ENCODE measurements around the gene GJA9. TPM values are rescaled to one million over a fixed set of nuclear protein-coding genes. Genes with fewer than 3 reads are reported as not detected.
"Not testable (repeated sequence)": the region's sequence is repeated elsewhere in the genome, so short reads cannot be mapped to it uniquely, and the experiment has no call there.

GJA9 gene
- total RNA-seq, 1 donor: not detected

GRCh38 chr1:38875811-38876210 lies 5.6 kb downstream of the GJA9 start:
- no peak for DNase-seq (ENCODE audit: low read depth in 2 of 3, low spot score in 2 of 3)

DNA sequence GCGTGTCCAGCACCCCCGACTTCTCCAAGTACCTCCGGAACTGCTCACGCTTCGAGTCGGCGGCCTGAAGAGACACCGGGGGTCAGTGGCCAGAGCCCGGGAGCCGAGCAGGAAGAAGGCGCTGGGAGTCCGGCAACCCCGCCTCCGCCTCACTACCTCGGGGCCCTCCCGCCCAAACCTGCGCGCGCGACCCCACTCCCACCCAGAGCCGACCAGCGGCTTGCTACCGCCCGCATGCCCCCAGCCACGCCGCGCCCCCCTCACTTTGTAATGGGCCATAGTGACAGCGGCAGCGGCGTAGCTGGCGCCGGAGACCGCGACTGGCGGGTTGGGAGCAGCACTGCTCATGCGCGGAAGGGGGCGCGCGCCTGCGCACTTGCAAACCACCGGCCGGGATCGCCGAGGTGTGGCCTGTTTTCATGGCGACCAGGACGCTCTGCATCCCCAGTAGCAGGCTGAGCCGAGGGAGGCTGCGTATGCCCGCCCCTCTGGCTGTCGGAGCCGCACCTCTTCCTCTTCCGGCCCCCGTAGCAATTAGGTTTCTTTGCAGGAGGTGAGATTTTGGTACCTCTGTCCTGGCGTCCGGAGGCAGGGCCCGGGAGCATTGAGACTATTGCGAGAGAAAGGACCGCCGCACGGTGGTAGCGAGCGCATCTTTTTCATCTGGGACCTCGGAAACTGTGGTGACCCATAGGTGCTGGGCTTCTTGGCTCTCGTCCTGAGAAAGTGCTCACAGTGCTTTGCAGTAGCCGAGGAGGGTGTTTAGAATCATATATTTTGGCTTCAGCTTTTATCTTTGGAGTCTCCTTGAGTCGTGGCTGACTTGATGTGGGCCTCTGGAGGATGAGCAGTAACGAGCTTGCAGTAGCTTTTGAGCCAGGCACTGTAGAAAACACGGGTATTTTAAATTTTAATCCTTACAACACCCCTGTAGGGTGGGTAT lies 8.1 kb downstream of the GJA9 start, which contains the start of gene MYCBP:
TSS of gene MYCBP (minus strand) at position 322 of the 943 bp plus-strand sequence. CDS start at position 279, 43 bp downstream.
- peak; percentile 95 to 96 (median 96) for DNase-seq (ENCODE audit: low read depth in 2 of 3, low spot score in 2 of 3)

- DNase-seq (ENCODE audit: low read depth in 2 of 3, low spot score in 2 of 3): peak in 1 of 3 donors; percentile 11
Measured at GRCh38 chr1:38872401-38873026, 8.9 kb downstream of the GJA9 start.

GRCh38 chr1:38870996-38871395 lies 10.4 kb downstream of the GJA9 start:
- no peak for DNase-seq (ENCODE audit: low read depth in 2 of 3, low spot score in 2 of 3)

GRCh38 chr1:38867208-38867607 lies 14.2 kb downstream of the GJA9 start:
- DNase-seq (ENCODE audit: low read depth in 2 of 3, low spot score in 2 of 3): no peak

DNA sequence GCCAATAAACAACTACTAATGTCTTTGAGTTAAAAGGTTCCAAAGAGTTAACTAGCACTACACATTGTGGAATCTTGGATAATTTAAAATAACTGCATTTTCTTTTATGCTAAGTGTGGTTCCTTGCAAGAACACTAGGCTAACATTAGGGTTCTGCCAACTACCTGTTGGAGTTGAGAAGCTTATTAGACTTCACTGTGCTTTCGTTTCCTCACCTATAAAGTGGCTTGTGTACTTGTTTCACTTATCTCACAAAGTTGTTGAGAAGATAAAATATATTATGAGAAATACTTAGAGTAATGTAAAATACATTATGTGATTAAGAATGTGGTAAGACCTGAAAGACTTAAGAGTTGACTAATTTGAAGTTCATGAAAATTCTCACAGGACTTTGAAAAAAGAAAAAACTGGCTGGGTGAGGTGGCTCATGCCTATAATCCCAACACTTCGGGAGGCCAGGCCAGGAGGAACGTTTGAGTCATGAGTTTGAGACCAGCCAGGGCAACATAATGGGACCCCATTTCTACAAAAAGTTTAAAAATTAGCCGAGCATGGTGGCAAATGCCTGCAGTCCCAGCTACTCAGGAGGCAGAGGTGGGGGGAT lies 16.2 kb downstream of the GJA9 start:
- DNase-seq (ENCODE audit: low read depth in 2 of 3, low spot score in 2 of 3): no peak

DNA sequence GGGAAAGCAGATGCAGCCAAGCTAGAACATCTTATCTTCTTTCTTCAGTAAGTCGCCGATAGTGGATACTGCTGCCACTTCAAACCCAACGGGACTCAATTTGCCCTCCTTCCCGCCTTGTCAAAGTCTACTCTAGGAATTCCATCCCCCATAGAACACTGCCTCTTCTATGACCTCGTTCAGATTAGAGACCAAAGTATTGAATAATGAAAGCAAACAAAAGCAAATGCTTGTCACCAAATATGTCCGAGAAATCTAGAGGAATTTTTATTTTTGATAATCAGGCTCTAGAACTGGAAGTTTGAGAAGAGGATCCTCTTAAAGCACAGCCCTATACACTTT lies 21.0 kb downstream of the GJA9 start:
- no peak for DNase-seq (ENCODE audit: low read depth in 2 of 3, low spot score in 2 of 3)

GRCh38 chr1:38859561-38860453 lies 21.6 kb downstream of the GJA9 start, which contains the start of gene RRAGC:
RRAGC (minus strand) TSS chr1:38859772; CDS start chr1:38859646, 126 bp downstream.
- DNase-seq (ENCODE audit: low read depth in 2 of 3, low spot score in 2 of 3): peak; percentile 83 to 99 (median 98)

- DNase-seq (ENCODE audit: low read depth in 2 of 3, low spot score in 2 of 3): peak in 2 of 3 donors; percentile 42 to 63
Measured at GRCh38 chr1:38858833-38859560, 22.4 kb downstream of the GJA9 start.

- no peak for DNase-seq (ENCODE audit: low read depth in 2 of 3, low spot score in 2 of 3)
Measured at GRCh38 chr1:38852780-38853179, 28.6 kb downstream of the GJA9 start.

GRCh38 chr1:38848071-38848470 lies 33.3 kb downstream of the GJA9 start:
- peak in 2 of 3 donors; percentile 13 to 54 for DNase-seq (ENCODE audit: low read depth in 2 of 3, low spot score in 2 of 3)

GRCh38 chr1:38846210-38846609 lies 35.2 kb downstream of the GJA9 start:
- no peak for DNase-seq (ENCODE audit: low read depth in 2 of 3, low spot score in 2 of 3)

DNA sequence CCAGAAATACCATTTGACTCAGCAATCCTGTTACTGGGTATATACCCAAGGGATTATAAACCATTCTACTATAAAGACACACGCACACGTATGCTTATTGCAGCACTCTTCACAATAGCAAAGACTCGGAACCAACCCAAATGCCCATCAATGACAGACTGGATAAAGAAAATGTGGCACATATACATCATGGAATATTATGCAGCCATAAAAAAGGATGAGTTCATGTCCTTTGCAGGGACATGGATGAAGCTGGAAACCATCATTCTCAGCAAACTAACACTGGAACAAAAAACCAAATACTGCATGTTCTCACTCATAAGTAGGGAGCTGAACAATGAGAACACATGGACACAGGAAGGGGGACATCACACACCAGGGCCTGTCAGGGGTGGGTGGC lies 36.3 kb downstream of the GJA9 start:
- not testable (repeated sequence) for DNase-seq (ENCODE audit: low read depth in 2 of 3, low spot score in 2 of 3)

DNA sequence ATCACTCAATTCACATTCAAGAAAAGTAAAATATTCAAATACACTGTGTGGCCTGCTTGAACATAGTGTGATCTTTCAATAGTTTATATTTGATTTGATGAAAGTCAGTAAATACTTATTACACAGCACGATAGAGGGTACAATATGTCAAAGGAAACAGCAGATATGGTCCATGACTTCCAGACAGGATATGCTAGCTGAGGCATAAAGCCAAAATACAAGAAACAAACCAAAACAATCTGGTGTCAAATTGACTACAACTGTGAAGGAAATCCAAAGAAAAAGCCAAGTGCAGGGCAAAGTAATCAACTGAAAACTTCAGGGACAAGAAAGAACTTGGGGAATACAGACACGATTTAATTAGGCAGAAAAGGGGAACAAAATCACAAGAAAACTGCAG lies 41.1 kb downstream of the GJA9 start:
- DNase-seq (ENCODE audit: low read depth in 2 of 3, low spot score in 2 of 3): no peak

GRCh38 chr1:38839363-38839762 lies 42.0 kb downstream of the GJA9 start:
- DNase-seq (ENCODE audit: low read depth in 2 of 3, low spot score in 2 of 3): no peak

DNA sequence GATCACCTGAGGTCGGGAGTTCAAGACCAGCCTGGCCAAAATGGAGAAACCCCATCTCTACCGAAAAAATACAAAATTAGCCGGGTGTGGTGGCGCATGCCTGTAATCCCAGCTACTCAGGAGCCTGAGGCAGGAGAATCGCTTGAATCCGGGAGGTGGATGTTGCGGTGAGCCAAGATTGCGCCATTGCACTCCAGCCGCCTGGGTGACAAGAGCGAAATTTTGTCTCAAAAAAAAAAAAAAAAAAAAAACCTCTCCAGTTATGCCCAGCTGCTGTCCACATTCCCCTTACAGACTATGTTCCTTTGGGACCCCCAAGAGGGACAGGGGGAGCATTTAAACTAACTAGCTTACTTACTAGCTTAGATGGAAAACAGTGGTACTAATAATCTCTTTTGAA lies 45.1 kb downstream of the GJA9 start:
- not testable (repeated sequence) for DNase-seq (ENCODE audit: low read depth in 2 of 3, low spot score in 2 of 3)

GRCh38 chr1:38834937-38835827 lies 46.2 kb downstream of the GJA9 start:
- peak; percentile 48 to 90 (median 80) for DNase-seq (ENCODE audit: low read depth in 2 of 3, low spot score in 2 of 3)

- DNase-seq (ENCODE audit: low read depth in 2 of 3, low spot score in 2 of 3): peak in 1 of 3 donors; percentile 69
Measured at GRCh38 chr1:38834221-38834782, 47.1 kb downstream of the GJA9 start.
